Measurements from ENCODE around the gene SPTLC3.

Gene SPTLC3

GRCh38 chr20:13125486-13125885, 116.7 kb downstream of the SPTLC3 start:
- Histone ChIP-seq H3K4me1 (peaks cover 0 to 9% (median 0%) of the 10 kb centered on the region in 10 experiments; a peak in 8 of 20 replicates), H3K9ac (no peak overlapping the region), H3K4me3 (no peak overlapping the region), H3K27me3 (no peaks in the 10 kb centered on the region; a peak in 1 of 22 replicates), H3K27ac (no peak overlapping the region), H3K9me3 (replicated peaks in 1 of 11) (no peaks in the 10 kb centered on the region), H4K20me1 (no peaks in the 10 kb centered on the region), H3K4me2 (no peak overlapping the region), H3K36me3 (no peaks in the 10 kb centered on the region)
- TF ChIP-seq Cebpa-rat (IDR thresholded peaks at IDR 0.05), result no peak

DNA sequence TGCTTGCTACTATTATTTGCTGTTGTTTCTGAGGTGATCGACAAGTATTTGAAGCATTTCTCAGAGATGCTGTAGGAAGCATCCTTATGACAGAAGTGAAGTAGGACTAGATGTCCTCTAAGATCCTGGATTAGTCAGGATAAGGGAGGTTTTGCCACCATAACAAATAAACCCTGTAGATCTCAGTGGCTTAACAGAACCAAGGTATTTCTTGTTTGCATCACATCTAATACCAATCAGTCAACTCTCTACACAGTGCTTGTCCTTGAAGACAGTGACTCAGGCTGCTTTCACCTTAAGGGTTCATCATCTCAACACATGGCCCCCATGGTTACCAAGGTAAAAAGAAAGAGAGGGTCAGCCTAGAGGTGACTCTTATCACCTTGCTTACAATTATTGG, 119.4 kb downstream of the SPTLC3 start:
- Histone ChIP-seq H3K4me2 (no peak overlapping the region), H3K9me3 (replicated peaks in 1 of 11) (no peaks in the 10 kb centered on the region), H3K4me3 (no peak overlapping the region), H3K36me3 (no peaks in the 10 kb centered on the region), H3K27ac (no peak overlapping the region), H3K9ac (no peak overlapping the region), H4K20me1 (peaks cover 0 to 12% (median 0%) of the 10 kb centered on the region in 11 experiments; a peak in 4 of 22 replicates), H3K4me1 (peaks cover 6 to 34% (median 20%) of the 10 kb centered on the region in 10 experiments; a peak in 17 of 20 replicates), H3K27me3 (no peaks in the 10 kb centered on the region; a peak in 1 of 22 replicates)
- no peak for TF ChIP-seq Cebpa-rat (IDR thresholded peaks at IDR 0.05)

GRCh38 chr20:13130061-13130706, 121.4 kb downstream of the SPTLC3 start:
- Histone ChIP-seq H3K27ac (no peak overlapping the region), H3K4me3 (no peak overlapping the region), H3K4me1 (peaks cover 10 to 35% (median 24%) of the 10 kb centered on the region in 10 experiments; a peak in 17 of 20 replicates), H4K20me1 (peaks cover 0 to 12% (median 0%) of the 10 kb centered on the region in 11 experiments; a peak in 4 of 22 replicates), H3K9me3 (replicated peaks in 1 of 11) (no peaks in the 10 kb centered on the region), H3K4me2 (peak overlapping the region in 4 of 11 experiments; percentile 58 to 82 (median 72); a peak in 7 of 22 replicates), H3K36me3 (no peaks in the 10 kb centered on the region), H3K9ac (no peak overlapping the region), H3K27me3 (no peaks in the 10 kb centered on the region; a peak in 1 of 22 replicates)
- TF ChIP-seq Cebpa-rat (IDR thresholded peaks at IDR 0.05), result no peak

GRCh38 chr20:13130707-13131103, 121.9 kb downstream of the SPTLC3 start:
- H4K20me1 ChIP-seq, result peaks cover 0 to 12% (median 0%) of the 10 kb centered on the region in 11 experiments; a peak in 4 of 22 replicates
- no peak for TF ChIP-seq Cebpa-rat (IDR thresholded peaks at IDR 0.05)
- no peaks in the 10 kb centered on the region for H3K36me3 ChIP-seq
- H3K4me3 ChIP-seq, result no peak overlapping the region
- peaks cover 10 to 35% (median 24%) of the 10 kb centered on the region in 10 experiments; a peak in 17 of 20 replicates for H3K4me1 ChIP-seq
- H3K9me3 ChIP-seq (replicated peaks in 1 of 11), result no peaks in the 10 kb centered on the region
- H3K4me2 ChIP-seq, result peak overlapping the region in 4 of 11 experiments; percentile 58 to 82 (median 72); a peak in 8 of 22 replicates
- H3K27me3 ChIP-seq, result no peaks in the 10 kb centered on the region; a peak in 1 of 22 replicates
- H3K9ac ChIP-seq, result no peak overlapping the region
- peak overlapping the region in 2 of 11 experiments; percentile 28 to 37; a peak in 2 of 22 replicates for H3K27ac ChIP-seq

GRCh38 chr20:13131688-13132087, 122.9 kb downstream of the SPTLC3 start:
- Histone ChIP-seq H3K27ac (peak overlapping the region in 2 of 11 experiments; percentile 28 to 37; a peak in 4 of 22 replicates), H3K27me3 (no peaks in the 10 kb centered on the region; a peak in 1 of 22 replicates), H3K9me3 (replicated peaks in 1 of 11) (no peaks in the 10 kb centered on the region), H3K4me1 (peaks cover 10 to 35% (median 24%) of the 10 kb centered on the region in 10 experiments; a peak in 17 of 20 replicates), H3K9ac (no peak overlapping the region), H3K4me3 (no peak overlapping the region), H3K4me2 (peak overlapping the region in 10 of 11 experiments; percentile 7 to 82 (median 54); a peak in 15 of 22 replicates), H3K36me3 (no peaks in the 10 kb centered on the region), H4K20me1 (peaks cover 0 to 12% (median 0%) of the 10 kb centered on the region in 11 experiments; a peak in 4 of 22 replicates)
- no peak for TF ChIP-seq Cebpa-rat (IDR thresholded peaks at IDR 0.05)

GRCh38 chr20:13139459-13140150, 130.8 kb downstream of the SPTLC3 start:
- Histone ChIP-seq H4K20me1 (no peaks in the 10 kb centered on the region), H3K9ac (no peak overlapping the region), H3K4me2 (no peak overlapping the region), H3K4me3 (no peak overlapping the region), H3K4me1 (no peaks in the 10 kb centered on the region), H3K36me3 (no peaks in the 10 kb centered on the region), H3K27ac (no peak overlapping the region), H3K27me3 (no peaks in the 10 kb centered on the region), H3K9me3 (replicated peaks in 1 of 11) (no peaks in the 10 kb centered on the region; a peak in 2 of 22 replicates)
- TF ChIP-seq Cebpa-rat (IDR thresholded peaks at IDR 0.05), result no peak

DNA sequence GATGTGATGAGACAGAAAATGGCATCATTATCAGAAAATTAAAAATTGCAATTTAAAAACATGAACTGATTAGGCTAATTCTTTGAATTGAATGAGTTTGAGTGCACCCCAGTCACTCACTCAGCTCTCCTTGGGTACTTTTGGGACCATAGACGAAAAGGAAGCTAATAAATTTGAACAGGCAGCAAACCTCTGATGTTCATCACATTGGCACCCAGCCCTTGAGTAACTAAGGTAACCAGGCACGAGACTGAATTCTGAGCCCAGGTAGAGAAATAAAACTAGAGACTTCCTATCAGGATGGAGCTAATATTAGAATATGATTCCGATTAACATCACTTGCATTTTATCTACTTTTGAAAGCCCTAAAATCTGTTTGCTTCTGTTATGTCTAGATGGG, 131.4 kb downstream of the SPTLC3 start:
- no peaks in the 10 kb centered on the region for H3K36me3 ChIP-seq
- H3K27me3 ChIP-seq, result no peaks in the 10 kb centered on the region
- no peaks in the 10 kb centered on the region for H4K20me1 ChIP-seq
- TF ChIP-seq Cebpa-rat (IDR thresholded peaks at IDR 0.05), result no peak
- H3K4me1 ChIP-seq, result no peaks in the 10 kb centered on the region
- H3K27ac ChIP-seq, result no peak overlapping the region
- no peak overlapping the region for H3K9ac ChIP-seq
- no peaks in the 10 kb centered on the region; a peak in 2 of 22 replicates for H3K9me3 ChIP-seq (replicated peaks in 1 of 11)
- no peak overlapping the region for H3K4me3 ChIP-seq
- no peak overlapping the region for H3K4me2 ChIP-seq

- H3K4me3 ChIP-seq, result no peak overlapping the region
- H3K4me2 ChIP-seq, result no peak overlapping the region
- H3K9me3 ChIP-seq (replicated peaks in 1 of 11), result no peaks in the 10 kb centered on the region; a peak in 2 of 22 replicates
- H3K9ac ChIP-seq, result no peak overlapping the region
- H3K27ac ChIP-seq, result no peak overlapping the region
- TF ChIP-seq Cebpa-rat (IDR thresholded peaks at IDR 0.05), result no peak
- no peaks in the 10 kb centered on the region for H3K4me1 ChIP-seq
- H3K36me3 ChIP-seq, result no peaks in the 10 kb centered on the region
- H3K27me3 ChIP-seq, result no peaks in the 10 kb centered on the region
- H4K20me1 ChIP-seq, result no peaks in the 10 kb centered on the region
These were observed 132.0 kb downstream of the SPTLC3 start for GRCh38 chr20:13140775-13141174.

DNA sequence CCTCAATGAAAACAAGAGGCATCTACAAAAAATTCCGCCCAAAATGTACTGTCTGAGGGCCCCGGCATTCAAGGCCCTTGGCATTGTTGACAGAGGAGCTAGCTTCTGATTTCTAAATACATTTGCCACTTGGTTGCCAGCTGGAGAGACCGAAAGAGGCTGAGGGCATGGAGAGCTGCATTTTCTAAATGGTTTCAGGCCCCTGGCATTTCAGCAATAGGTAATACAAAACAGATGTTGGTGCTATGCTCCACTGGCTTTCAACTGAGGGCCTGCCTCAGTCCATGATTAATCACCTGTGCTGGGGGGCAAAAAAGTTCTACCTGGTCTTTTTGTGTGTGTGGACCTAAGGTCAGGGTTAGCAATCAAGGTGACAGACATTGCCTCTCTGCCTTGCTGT, 132.8 kb downstream of the SPTLC3 start:
- TF ChIP-seq Cebpa-rat (IDR thresholded peaks at IDR 0.05), result no peak
- no peaks in the 10 kb centered on the region for H3K27me3 ChIP-seq
- H3K9ac ChIP-seq, result no peak overlapping the region
- no peaks in the 10 kb centered on the region for H3K36me3 ChIP-seq
- H4K20me1 ChIP-seq, result no peaks in the 10 kb centered on the region
- no peaks in the 10 kb centered on the region; a peak in 2 of 22 replicates for H3K9me3 ChIP-seq (replicated peaks in 1 of 11)
- H3K27ac ChIP-seq, result no peak overlapping the region
- H3K4me1 ChIP-seq, result no peaks in the 10 kb centered on the region
- no peak overlapping the region for H3K4me2 ChIP-seq
- no peak overlapping the region for H3K4me3 ChIP-seq

Data from BLaER1 treated with 17β-estradiol and CSF1 and Interleukin-3, amounts not matched to agents 10 nM and 100 nM (cell line).